AG09319 (cell line): ENCODE measurements around the gene MYL5.

Experiments
- DNase-seq: peaks from one replicate; pipeline ENCODE4 v3.0.0-alpha.2; 2010; ENCODE audit warnings: low read depth; ENCODE audit errors: extremely low read depth
- TF ChIP-seq, protein P1 (sequence below): IDR thresholded peaks from 2 replicates; pipeline ENCODE4 v1.5.1; 2011; ENCODE audit warnings: low read depth, mild to moderate bottlenecking, inconsistent platforms, low read length, moderate library complexity

MYL5 gene

GRCh38 chr4:646460-646859, 27.9 kb upstream of the MYL5 start:
- TF ChIP-seq, protein P1, sequence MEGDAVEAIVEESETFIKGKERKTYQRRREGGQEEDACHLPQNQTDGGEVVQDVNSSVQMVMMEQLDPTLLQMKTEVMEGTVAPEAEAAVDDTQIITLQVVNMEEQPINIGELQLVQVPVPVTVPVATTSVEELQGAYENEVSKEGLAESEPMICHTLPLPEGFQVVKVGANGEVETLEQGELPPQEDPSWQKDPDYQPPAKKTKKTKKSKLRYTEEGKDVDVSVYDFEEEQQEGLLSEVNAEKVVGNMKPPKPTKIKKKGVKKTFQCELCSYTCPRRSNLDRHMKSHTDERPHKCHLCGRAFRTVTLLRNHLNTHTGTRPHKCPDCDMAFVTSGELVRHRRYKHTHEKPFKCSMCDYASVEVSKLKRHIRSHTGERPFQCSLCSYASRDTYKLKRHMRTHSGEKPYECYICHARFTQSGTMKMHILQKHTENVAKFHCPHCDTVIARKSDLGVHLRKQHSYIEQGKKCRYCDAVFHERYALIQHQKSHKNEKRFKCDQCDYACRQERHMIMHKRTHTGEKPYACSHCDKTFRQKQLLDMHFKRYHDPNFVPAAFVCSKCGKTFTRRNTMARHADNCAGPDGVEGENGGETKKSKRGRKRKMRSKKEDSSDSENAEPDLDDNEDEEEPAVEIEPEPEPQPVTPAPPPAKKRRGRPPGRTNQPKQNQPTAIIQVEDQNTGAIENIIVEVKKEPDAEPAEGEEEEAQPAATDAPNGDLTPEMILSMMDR, result no peak
- DNase-seq, result no peak

GRCh38 chr4:647481-647880, 26.9 kb upstream of the MYL5 start:
- TF ChIP-seq, protein P1, result no peak
- no peak for DNase-seq

- TF ChIP-seq, protein P1, result no peak
- DNase-seq, result no peak
Measured at GRCh38 chr4:648579-649292, 25.6 kb upstream of the MYL5 start.

GRCh38 chr4:649293-649625, 25.1 kb upstream of the MYL5 start:
- no peak for DNase-seq
- TF ChIP-seq, protein P1, result no peak

DNA sequence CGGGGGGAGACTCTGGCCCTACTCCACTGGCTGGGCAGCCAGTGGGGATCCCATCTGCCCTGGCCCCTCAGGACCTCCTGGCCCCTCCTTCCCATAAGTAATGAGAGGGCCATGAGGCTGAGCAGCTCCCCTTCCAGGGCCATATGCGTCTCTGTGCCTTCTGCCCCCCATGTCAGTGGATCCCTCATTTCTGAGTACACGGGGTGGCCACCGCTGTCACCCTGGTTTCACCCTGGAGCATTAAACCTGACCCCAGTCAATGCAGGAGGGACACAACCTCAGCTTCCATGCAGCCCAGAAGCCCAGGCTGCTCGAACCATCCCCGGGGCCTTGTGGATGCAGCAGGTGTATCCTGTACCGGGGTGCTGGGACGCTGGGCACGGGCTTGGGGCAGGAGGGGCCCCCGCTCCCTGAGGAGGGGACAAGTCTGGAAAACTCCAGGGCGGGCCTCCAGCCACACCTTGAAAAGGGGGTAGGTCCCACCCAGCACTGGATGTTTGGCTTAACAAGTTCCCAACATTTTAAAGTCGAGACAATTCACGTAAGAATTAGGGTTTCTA, 24.5 kb upstream of the MYL5 start:
- no peak for DNase-seq
- TF ChIP-seq, protein P1, result no peak

GRCh38 chr4:650461-650860, 23.9 kb upstream of the MYL5 start:
- no peak for DNase-seq
- TF ChIP-seq, protein P1, result no peak

GRCh38 chr4:650951-651883, 23.1 kb upstream of the MYL5 start:
- no peak for DNase-seq
- TF ChIP-seq, protein P1, result no peak
